ENCODE measurements around the gene GALR3.

GALR3 gene

DNA sequence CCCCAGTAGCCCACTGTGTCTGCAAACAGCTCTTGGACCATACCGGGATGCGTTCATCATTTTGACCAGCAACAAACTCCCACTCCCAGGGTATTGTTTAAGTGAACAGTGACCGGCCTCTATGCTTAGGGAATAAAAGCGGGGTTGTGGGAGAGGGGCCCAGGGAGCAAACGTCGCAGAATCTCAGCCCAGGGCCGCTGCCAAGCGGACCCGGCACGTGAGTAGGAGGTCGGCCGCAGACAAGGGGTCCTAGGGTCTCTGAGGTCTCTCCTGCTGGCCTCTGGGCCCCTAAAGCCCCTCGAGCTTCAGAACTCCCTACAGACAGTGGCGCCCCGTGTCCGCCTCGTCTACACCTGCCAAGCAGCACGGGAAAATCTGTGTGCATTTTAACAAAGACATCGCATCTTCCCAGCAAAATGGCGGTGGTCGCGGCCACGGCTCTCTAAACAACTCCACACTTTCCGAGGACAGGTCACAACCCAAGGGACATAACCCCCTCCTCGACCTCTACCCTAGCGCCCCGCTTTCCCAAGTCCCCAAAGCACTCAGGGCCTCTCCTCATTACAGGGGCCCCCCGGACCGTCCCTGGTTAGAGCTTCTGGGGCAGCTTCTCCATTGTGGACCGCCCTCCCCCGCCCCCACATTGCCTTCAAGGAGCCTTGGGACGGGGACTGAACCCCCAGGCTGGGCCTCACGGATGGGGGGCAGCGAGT, 19.4 kb upstream of the GALR3 start:
- no peak for DNase-seq

GRCh38 chr22:37804352-37804880, 18.8 kb upstream of the GALR3 start:
- no peak for DNase-seq

- peak; percentile 47 for DNase-seq
Observed at GRCh38 chr22:37804881-37805809, 18.0 kb upstream of the GALR3 start.

DNA sequence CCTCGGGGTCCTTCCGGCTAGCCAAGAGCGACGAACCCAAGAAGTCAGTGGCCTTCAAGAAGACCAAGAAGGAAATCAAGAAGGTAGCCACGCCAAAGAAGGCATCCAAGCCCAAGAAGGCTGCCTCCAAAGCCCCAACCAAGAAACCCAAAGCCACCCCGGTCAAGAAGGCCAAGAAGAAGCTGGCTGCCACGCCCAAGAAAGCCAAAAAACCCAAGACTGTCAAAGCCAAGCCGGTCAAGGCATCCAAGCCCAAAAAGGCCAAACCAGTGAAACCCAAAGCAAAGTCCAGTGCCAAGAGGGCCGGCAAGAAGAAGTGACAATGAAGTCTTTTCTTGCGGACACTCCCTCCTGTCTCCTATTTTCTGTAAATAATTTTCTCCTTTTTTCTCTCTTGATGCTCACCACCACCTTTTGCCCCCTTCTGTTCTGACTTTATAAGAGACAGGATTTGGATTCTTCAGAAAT, 17.3 kb upstream of the GALR3 start:
- no peak for DNase-seq

DNA sequence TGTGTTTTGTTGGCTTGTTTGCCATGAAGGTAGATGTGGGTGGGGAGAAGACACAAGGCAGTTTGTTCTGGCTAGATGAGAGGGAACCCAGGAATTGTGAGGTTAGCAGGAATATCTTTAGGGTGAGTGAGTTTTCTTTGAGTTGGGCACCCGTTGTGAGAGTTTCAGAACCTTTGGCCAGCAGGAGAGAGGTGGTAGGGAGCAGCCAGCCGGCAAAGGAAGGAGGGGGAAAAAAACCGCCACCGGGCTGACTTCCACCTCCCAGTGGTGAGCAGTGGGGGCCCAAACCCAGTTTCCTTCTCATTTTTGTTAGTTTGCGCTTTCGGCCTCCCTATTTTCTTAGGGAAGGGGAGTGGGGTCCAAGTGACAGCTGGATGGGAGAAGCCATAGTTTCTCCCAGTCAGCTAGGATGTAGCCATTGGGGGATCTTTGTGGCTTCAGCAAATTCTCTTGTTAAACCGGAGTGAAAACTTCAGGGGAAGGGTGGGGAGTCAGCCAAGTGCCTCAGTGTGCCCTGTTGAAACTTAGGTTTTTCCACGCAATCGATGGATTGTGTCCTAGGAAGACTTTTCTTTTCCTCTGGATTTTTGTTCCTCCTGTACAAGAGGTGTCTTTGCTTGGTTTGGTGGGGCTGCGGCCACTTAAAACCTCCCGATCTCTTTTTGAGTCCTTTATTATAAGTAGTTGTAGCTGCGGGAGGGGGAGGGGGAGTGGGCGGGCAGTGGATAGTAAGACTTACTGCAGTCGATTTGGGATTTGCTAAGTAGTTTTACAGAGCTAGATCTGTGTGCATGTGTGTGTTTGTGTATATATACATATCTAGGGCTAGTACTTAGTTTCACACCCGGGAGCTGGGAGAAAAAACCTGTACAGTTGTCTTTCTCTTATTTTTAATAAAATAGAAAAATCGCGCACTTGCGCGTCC, 16.5 kb upstream of the GALR3 start:
- DNase-seq, result peak; percentile 23

- DNase-seq, result peak; percentile 88
Observed at GRCh38 chr22:37807410-37808293, 15.5 kb upstream of the GALR3 start, which contains the start of gene GCAT. TSS of gene GCAT (plus strand) at chr22:37807934. CDS start at chr22:37807968, 34 bp downstream.

DNA sequence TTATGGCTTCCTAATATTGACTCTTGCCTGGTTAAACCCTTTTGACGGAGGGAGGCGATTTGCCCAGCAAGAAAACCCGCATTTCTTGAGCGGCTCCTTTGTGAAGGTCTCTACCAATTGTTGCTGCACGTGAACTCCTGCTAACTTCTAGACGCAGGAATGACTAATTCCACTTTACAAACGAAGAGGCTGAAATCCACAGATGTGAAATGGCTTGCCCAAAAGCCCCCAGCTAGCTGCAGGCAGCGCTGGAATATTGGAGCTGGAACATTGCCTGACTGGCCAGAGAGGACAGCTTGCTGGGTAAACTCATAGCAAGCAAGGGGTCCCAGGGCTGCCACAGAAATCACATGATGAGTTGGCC, 14.9 kb upstream of the GALR3 start:
- DNase-seq, result no peak

- no peak for DNase-seq
Observed at GRCh38 chr22:37809672-37810333, 13.4 kb upstream of the GALR3 start.

DNA sequence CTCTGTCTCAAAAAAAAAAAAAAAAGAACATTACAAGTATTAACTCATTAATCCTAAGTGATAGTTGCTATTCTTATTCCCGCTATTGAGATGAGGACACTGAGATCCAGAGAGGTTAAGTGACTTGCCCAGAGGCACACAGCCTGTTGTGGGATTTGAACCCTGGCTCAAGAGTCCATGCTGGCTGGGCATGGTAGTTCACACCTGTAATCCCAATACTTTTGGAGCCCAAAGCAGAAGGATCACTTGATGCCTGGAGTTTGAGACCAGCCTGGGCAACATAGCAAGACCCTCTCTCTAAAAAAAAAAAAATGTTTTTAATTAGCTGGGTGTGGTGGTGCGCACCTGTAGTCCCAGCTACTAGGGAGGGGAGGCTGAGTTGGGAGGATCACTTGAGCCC, 11.3 kb upstream of the GALR3 start:
- no peak for DNase-seq

GRCh38 chr22:37812869-37813678, 10.1 kb upstream of the GALR3 start:
- no peak for DNase-seq

DNA sequence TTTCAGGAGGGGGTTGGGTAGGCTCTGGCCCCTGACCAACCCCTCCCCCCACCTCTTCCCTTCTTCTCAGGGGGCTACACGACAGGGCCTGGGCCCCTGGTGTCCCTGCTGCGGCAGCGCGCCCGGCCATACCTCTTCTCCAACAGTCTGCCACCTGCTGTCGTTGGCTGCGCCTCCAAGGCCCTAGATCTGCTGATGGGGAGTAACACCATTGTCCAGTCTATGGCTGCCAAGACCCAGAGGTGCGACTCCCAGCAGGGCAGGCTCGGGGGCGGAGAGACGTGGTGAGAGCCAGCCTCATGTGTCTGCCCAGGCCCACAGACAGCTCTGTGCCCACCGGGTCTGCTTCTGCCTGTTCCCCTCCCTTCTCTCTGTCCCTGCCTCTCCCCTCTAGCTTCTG, 7.6 kb upstream of the GALR3 start:
- DNase-seq, result no peak

DNA sequence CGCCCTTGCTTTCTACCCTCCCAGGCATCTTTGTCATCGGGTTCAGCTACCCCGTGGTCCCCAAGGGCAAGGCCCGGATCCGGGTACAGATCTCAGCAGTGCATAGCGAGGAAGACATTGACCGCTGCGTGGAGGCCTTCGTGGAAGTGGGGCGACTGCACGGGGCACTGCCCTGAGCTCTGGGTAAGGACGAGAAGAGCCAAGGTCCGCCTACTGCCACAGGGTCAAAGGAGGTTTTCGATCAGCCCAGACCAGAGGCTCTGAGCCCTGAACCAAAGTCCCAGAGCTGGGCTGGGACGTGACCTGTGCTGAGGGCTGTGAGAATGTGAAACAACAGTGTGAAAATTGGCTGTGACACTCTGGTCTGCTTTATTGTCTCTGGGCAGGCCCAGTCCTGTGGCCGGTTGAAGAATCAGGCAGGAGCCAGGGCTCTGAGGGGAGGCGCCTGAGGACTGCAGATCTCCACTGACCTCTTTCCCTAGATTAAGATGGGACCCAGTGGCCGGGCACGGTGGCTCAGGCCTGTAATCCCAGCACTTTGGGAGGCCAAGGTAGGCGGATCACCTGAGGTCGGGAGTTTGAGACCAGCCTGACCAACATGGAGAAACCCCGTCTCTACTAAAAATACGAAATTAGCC, 6.5 kb upstream of the GALR3 start:
- DNase-seq, result no peak

DNA sequence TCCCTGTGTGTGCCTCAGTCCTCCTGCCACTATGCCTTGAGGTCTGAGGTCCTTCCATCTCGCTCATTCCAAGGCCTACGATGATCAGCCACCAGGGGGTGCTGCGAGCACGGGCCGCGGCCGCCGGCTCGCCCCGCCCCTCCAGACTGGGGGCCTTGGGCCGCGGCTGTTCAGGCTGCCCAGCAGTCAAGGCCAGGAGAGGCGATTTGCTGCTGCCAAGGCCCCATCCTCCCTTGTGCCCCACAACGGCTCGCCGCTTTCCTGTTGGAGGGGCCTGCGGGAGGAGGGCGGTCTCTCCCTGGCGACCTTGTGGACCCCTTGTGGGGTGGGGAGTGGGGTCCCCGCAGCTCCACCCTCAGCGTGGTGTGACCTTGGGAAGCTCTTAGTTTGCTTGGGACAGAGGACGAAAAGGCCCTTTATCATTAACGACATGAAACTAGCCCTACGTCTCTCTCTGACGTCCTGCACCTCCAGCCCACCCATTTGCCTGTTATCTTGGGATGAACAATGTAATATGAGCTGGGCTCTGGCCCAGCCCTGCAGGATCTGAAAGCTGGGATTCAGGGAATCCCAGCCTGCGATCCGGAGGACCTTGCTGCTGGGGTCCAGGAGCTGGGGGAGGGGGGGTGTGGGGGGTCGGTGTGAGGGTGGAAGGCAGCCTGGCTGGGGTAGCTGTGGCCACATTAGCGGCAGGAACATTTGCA, 5.3 kb upstream of the GALR3 start:
- DNase-seq, result no peak

GRCh38 chr22:37818409-37819104, 4.6 kb upstream of the GALR3 start:
- DNase-seq, result no peak

DNA sequence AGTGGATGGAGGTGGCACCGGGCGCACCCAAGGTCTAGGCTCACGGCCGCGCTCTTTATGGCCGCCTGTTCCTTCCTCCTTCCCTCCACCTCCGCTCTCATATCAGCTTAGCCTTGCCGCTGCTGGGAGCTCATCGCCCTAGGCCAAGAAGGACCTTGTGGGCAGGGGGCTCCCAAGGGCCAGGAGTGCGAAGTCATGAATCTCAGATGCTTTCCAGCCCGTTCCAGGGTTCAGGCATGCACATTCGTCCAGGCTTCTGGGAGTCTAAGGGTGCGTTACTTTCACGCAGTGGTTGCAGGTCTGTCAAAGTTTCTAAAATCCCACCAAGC, 4.1 kb upstream of the GALR3 start:
- DNase-seq, result no peak

GRCh38 chr22:37820350-37820749, 2.8 kb upstream of the GALR3 start:
- DNase-seq, result no peak

GRCh38 chr22:37822079-37822833, 926 bp upstream of the GALR3 start:
- DNase-seq, result no peak

All from GF-D8 (cell line).